Lower leg skin (tissue), 3 donors: ENCODE results near the gene TRMT10B.

Experiments
- CTCF ChIP-seq, 3 donors: fragments of 450-650 bp; IDR thresholded peaks; one replicate each; pipeline ENCODE4 v1.5.1; 2016; ENCODE audit warnings: antibody characterized with exemption in 3 of 3, mild to moderate bottlenecking in 3 of 3, moderate library complexity in 2 of 3
- POLR2A ChIP-seq, 2 donors: fragments of 450-650 bp; IDR thresholded peaks; one replicate each; pipeline ENCODE4 v1.6.1; 2016 to 2017; ENCODE audit warnings: antibody characterized with exemption in 2 of 2, mild to moderate bottlenecking in 1 of 2, moderate library complexity in 1 of 2

GRCh38 chr9:37746448-37747270, 6.9 kb upstream of the TRMT10B start:
- TF ChIP-seq CTCF (IDR thresholded peaks at IDR 0.05) (no peak), POLR2A (IDR thresholded peaks at IDR 0.05) (no peak)
